T follicular helper cell (primary cell): ENCODE data around the gene HSD17B12.
"Not testable (repeated sequence)": the region's sequence is repeated elsewhere in the genome, so short reads cannot be mapped to it uniquely, and the experiment has no call there.

Source experiments
- DNase-seq: peaks from one replicate; pipeline ENCODE4 v3.0.0-alpha.2; 2020; ENCODE audit warnings: low read depth
- total RNA-seq, 2 experiments: gene quantifications; one replicate each; lab custom pipeline; 2026; lab: John Stamatoyannopoulos, UW

Gene HSD17B12
- 17.0 to 37.5 reads per million in 2 experiments for total RNA-seq

DNA sequence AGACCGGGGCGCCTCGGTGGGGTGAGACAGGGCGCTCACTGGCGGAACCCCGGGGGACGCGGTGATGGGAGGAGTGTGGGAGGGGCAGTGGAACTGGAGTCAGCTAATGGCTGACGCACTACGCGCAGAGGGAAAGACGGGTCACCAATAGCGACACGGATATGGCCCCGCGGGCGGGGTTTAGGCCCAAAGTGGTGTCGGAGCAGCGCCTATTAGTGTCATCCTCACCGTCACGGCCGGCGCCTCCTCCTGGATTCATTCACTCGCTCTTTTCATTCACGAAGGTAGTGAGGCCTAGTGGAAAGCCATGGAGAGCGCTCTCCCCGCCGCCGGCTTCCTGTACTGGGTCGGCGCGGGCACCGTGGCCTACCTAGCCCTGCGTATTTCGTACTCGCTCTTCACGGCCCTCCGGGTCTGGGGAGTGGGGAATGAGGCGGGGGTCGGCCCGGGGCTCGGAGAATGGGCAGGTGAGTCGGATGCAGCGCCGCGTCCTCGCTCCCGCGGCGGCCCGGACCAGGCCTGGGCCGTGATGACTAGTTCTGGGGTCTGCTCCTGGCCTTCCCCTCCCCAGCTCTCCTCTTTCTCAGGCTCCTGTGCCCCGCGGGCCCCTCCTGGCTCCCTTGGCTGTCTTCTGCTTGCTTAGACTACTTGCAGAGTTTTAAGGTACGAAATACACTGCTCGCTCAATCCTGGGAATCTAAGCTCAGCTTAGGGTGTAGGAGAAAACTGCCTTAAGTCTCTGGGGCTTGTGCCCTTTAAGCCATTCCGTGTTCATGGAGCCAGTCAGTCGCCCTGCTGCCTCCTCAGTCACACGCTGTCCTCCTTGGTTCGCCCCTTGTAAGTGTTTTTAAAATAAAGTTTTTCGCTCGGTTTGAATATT lies at the start of gene HSD17B12:
HSD17B12 (plus strand) TSS at position 218 of the 880 bp plus-strand sequence; CDS start at position 308, 90 bp downstream.
- DNase-seq, result peak; percentile 99

DNA sequence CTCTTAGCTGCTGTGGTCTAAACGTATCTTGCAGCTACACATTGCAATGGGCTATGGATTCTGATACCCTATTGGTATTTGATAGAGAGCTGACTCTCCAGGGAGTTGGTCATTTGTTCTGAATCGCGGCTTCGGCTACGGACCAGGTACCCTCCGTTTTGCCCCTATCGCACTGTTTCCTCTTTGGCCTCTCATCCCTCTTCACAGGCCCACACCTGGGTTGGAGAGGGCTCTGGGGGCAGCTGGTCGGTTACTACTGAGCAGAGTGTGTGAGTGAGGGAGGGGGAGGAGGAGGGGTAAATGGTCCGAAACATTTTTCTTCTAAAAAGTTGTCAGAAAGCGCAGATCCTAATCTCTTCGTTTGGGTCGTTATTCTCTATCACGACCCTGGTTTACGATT lies 48.8 kb upstream of the HSD17B12 start:
- no peak for DNase-seq

DNA sequence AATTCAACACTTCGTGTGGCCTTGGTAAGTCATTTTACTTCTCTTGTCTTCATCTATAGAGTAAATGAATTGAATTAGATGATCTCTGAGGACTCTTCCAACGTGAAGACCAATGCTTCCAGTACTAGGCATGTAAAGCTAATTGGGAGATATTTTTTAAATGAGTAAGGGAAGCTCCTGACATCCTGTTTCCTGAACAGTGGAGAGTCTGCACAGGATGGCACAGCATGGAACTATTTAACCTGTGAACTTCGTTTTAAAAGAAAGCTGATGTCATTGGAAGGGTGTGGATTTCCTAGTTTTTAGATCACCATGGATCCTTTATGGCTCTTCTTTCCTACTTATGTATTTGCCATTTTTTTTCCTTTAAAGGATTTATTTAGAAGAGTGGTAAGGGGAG lies 48.4 kb upstream of the HSD17B12 start:
- DNase-seq, result no peak

DNA sequence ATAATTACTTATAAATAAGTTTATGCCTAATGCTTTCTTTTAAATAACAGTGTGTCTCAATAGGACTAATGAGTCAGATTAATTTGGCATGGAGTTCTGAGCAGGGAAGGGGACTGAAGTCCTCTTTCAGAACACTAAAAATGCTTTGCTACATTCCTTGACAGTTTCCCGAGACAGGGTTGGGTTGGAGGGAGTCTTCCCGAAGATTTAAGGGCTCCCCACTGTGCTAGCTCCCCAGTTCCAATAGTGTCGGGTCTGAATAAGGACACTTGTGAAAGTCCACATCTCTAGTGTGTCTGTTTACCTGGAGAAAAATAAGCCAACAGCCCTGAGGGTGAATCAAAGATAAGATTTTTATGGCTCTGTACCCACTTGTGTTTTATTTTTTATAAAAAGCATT lies 41.8 kb upstream of the HSD17B12 start:
- no peak for DNase-seq

DNA sequence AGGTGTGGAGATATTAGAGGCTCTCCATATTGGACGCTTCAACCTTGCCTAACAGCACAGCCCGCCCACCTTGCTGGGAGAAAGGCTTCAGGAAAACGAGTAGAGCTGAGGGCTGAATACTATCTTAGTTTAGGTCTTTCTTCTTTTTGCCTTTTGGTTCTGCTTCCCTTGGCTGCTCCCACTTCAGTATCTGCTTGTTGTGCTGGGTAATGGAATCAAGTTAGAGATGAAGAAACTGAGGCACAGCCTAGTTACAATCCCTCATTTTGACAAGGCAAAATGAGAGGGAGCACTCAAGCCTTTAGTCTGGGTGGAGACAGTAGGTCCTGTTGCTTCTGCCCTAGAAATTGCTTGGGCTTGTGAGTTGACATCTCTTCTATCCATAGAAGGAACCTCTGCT lies 41.3 kb upstream of the HSD17B12 start:
- no peak for DNase-seq

DNA sequence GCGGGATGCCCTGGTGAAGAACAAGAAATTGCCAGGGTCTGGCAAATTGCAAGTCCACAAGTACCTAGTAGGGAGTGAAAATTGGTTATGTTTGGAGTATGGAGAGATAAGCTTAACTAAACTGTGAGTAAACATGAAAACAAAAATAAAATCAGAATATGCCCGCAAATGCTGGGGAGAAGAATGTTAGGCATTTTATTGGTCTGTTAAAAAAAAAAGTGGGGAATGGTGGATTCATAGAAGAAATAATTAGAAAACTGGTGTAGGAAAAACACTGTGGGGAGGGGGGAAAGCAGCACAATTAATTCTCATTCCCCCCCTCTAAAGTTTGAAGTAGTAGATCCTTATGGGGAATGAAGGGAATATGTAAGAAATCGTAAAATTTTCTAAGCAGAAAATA lies 40.6 kb upstream of the HSD17B12 start:
- no peak for DNase-seq

DNA sequence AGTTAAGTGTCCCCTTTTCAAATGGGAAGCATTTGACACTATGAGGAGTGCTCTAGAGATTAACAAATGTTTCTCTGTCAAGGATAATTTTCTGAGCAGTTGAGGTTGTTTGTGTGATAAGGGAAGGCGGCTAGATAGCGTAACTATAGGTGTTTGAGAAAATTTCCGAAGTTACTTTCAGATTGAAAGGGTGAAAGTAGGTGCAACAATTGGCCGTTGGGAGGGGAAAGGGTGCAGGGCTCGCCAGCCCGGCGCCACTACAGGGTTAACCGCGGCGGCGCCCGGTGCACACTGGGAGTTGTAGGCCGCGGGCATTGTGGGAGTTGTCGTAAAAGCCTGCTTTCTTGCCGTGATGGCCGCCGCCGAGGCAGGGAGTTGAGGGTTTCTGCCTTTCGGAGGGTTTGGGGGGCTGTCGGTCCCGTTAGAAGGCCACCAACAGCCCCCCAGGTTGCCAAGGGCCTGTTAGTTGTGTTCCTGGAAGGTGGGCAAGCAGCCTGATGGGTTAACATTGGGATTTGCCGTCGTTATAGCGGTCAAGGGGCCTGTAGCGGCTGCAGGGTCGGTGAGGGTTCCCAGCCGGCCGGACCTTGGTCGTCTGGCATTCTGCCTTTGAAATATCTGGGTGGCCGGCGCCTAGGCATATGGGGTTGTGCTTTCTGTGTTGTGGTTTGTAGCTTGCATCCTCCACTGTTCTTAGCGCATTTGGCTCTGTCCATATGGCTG lies 36.5 kb upstream of the HSD17B12 start:
- DNase-seq, result peak; percentile 79

DNA sequence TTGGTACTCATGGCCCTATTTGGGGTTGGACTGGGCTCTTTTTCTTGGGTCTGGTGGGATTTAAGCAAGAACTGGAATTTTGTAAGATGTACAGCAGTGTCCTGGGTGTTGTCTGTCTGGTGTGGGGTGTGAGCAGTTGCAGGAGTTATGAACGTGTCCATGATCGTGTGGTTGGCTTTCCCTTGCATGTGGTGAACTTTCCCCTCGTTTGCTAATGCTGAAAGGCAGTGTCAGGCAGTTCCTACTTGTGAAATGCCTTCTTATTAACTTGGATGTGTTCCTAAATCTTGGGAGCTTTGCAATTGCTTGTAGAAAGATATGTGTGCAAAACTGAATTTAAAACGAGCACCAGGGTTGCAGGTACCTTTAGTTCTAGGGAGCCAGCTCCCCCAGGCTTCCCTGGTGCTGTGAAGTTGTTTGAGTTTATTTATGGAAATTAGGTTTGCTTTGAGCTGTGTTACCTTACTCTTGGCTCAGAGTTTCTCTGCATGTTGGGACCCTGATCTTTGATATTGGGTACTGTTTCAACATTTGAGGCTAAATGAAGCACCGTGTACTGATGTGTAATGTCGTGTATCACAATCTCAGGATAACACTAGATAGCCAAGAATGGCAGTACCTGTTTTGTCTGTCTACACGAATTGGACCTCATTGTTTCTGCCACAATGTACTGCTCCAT lies 35.8 kb upstream of the HSD17B12 start:
- no peak for DNase-seq

DNA sequence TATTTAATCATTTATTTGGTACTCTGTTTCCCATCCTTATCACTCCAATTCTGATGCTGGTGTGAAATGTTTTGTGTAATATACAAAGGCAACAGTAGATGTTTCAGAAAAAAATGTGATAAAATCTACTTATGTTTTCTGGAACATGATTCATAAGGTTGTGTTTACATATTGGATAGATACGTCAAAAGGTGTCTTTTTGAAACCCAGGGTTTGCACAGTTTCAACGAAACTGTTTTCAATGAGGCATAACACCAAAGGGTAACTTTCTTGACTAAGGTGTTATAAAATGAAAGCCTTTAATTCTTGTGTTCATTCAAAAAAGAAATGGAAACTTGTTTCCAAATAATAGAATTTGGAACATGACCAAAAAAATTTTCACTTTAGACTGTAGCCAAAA lies 33.8 kb upstream of the HSD17B12 start:
- DNase-seq, result no peak

DNA sequence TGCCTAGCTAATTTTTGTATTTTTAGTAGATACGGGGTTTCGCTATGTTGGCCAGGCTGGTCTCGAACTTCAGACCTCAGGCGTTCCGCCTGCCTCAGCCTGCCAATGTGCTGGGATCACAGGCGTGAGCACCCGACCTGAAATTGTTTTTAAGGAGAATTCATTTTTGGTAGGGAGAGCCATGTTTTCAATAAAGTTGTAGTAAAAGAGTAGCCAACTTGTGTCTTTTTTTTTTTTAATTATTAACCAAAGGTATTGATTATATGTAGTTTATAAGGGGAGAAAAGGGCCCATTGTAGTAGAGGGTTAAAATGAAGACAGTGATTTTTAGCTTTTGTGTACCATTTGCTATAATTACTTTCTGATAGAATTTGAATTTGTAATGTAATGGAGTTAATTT lies 31.6 kb upstream of the HSD17B12 start:
- DNase-seq, result no peak

DNA sequence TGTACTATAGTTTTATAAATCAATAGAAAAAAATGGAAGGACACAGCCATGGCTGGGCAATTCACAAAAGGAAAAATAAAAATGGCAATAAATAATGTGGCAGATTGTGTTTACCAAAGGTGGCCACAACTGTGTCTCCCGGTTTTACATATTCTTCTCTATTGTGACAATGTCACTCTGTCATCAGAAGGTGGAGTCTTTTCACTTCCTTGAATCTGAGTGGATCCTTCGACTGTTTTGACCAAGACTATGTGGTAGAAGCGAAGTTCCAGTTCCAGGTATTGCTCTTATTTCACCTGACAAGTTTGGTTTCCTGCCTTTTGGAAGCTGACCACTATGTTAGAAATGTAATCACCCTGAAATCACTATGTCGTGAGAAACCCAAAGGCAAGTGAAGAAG lies 31.0 kb upstream of the HSD17B12 start:
- no peak for DNase-seq

DNA sequence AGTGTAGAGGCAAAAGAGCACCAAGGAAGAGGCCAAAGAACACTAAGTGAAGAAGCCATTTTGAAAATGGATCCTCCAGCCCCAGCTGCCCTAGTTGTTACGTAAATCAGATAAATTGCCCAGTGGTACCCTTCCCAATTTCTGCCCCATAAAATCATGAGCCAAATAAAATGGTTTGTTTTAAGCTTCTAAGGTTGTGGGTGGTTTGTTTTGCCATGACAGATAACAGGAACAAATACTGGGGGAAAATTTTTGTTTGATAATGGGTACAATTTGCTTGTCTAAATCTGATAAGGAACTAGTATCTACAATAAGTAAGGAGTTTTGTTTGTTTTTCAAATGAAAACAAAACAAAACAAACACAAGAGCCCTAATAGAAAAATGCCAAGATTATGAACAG lies 30.6 kb upstream of the HSD17B12 start:
- no peak for DNase-seq

DNA sequence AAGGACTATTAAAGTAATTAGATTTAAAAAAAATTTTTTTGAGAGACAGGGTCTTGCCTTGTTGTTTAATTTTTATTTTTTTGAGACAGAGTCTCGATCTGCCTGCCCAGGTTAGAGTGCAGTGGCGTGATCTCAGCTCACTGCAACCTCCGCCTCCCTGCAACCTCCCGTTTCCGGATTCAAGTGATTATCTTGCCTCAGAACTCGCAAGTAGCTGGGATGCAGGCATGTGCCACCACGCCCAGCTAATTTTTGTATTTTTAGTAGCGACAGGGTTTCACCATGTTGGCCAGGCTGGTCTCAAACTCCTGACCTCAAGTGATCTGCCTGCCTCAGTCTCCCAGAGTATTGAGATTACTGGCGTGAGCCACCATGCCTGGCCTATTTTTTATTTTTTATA lies 17.5 kb upstream of the HSD17B12 start:
- not testable (repeated sequence) for DNase-seq

DNA sequence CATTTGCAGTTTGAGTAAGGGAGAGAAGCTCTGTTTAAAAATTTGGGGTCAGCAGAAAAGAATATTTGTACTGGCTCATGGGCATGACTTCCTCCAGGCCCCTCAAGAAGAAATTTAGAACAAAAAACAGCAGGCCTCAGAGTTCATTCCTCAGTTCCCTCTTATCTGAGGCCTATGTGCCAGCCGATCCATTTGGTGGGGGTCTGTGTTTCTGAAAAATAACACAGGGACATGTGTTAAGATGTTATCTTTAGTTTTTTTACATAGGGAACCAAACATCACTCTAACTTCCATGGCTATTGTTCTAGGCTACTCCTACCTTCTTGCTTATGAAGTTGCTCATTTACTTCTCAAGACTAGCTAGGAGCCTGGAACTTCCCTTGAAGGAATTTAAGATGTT lies 16.2 kb upstream of the HSD17B12 start:
- no peak for DNase-seq

DNA sequence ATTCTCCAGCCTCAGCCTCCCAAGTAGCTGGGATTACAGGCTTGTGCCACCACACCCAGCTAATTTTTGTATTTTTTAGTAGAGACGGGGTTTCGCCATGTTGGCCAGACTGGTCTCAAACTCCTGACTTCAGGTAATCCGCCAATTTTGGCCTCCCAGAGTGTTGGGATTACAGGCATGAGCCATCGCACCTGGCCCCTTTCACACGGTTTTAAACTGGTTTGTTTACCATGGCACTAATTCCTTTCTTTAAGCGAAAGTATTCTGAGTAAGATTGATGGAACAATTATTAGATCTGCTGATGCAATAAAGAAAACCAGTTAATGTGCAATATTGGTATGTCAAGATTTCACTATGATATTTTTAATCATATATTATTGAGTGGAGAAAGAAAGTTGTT lies 9.3 kb upstream of the HSD17B12 start:
- not testable (repeated sequence) for DNase-seq

DNA sequence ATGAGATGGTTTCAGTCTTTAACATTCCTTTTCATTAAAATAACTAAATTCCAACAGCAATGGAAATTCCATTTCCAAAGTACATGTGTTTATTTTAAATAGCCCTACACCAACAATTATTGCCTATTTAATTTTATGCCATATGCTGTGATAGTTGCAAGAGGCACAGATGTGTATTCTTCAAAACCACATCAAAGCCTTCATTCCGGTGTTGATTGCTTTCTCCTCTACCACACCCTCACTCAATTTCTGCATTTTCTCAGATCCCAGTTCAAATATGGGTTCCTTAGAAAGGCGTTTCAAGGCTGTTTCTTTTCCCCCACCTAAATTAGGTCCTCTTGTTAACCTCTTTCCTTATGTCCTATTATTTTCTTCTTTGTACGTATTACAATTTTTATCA lies 6.0 kb upstream of the HSD17B12 start:
- no peak for DNase-seq

DNA sequence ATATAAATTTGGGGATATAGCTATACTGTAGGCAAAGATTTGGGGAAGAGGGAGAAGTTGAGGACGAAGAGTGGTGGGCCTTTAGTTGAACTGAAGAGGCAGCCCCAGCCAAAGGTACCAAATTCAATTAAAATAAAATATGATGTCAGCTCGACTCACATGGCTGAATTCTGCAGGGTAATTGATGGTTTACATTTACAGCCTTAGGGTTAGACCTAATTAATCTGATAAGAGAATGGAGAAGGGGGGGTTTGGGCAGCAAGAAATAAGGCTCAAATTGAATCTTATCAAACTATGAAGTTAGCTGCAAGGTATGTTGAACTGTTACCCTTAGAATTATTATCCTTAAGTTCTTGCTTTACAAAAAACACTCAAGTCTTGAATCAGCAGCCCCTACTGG lies 3.6 kb upstream of the HSD17B12 start:
- DNase-seq, result no peak

DNA sequence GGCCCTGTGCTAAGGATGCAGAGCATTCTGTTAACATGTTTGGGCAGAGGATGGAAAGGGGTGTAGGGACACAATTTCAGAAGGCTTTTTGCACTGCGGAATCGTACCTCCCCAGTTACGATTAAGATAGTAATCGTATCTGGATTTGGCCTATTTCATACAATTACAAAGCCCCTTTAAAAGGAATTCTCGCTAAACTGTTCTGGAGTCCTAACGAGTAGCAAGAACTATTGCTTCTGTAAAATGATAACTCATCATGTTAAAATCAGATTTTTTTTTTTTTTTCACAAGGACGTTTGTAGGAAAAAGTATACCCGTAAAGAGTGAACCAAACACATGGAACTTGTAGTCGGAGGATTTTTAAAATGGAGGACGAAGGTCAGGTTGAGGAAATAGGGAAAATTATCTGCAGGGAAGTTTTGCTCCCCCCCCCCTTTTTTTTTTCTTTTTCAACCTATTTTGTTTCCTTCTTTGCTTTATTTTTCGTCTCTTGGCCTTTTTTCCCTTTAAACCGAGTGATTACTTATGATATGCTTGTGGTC lies 934 bp downstream of the HSD17B12 start:
- DNase-seq, result no peak

DNA sequence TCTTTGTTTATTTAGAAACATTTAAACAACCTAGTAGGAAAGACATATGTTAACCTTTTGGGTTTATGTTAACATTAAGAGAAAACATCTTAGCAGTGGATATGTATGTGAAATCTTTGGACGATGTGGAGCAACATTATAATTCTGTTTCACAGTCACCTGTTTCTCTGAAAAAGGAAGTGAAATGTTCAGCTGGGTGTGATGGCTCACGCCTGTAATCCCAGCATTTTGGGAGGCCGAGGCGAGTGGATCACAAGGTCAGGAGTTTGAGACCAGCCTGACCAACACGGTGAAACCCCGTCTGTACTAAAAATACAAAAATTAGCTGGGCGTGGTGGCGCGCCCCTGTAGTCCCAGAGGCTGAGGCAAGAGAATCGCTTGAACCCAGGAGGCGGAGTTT lies 1.5 kb downstream of the HSD17B12 start:
- DNase-seq, result not testable (repeated sequence)

DNA sequence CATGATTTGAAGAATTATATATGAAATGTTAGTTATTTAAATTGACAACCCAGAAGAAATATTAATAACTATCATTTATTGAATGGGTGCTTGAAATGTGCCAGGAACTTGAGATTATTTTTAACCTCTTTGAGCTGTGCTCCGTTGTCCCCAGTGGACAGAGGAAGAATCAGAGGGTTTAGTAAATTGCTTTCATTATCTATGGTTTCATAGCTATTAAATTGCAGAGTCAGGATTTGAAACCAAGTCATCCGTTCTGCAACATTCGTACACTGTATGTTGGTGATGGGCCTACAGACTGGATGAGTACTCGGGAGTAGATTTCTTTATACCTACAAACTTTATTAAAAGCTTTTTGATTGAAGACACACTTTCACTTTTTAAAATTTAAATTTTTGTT lies 4.9 kb downstream of the HSD17B12 start:
- no peak for DNase-seq

DNA sequence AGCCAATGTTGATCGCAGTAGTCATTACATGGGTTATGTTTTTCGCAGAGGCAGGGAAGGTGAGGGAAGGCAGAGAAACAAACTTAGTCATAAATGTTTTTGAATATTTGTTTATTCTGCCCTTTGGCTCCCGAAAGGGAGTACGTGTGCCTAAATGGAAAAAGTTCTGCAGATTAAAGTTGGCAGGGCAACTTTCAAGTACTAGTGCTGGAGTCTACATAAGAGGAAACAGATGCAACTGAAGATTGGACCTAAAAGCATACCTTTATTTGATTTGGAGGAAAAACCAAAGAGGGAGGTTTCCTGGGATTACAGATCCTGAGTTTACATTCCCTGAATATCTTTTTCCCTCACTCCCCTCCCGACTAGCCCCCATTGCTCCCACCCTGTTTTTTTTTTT lies 5.7 kb downstream of the HSD17B12 start:
- no peak for DNase-seq

DNA sequence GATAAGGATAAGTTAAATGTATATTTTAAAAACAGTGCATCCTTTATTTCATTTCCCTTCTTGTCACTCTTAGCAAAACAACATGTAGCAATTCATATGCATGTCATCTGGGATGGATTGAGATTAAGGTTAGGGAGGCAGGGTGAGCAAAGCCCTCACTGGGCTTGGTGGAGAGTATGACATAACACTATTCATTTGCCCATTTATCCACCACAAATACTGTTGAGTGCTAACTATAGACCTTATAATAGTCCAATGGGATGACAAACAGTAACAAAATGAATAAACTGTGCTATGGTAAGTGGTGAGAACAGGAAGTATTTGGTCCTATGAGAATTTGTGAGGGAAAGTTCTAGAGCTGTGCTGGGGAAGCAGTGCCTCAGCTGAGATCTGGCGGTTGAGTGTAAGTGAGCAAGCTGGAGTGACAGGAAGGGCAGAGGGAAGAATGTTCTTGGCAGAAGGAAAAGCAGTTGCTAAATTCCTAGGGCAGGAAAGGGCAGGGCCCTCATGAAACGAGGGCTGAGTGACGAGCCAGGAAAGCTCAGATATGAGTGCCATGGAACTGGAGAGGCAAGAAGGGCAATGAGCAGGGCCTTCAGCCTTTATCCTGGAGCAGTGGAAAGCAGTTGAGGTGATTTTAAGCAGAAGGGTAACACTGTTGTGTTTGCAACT lies 6.7 kb downstream of the HSD17B12 start:
- no peak for DNase-seq
